LNCAP (cell line): ENCODE measurements around the gene SLX4IP.

ENCODE experiments used
- CTCF ChIP-seq: fragments of 450-650 bp; IDR thresholded peaks from 2 replicates; pipeline ENCODE4 v1.5.1; 2017; ENCODE audit warnings: mild to moderate bottlenecking

The SLX4IP gene

DNA sequence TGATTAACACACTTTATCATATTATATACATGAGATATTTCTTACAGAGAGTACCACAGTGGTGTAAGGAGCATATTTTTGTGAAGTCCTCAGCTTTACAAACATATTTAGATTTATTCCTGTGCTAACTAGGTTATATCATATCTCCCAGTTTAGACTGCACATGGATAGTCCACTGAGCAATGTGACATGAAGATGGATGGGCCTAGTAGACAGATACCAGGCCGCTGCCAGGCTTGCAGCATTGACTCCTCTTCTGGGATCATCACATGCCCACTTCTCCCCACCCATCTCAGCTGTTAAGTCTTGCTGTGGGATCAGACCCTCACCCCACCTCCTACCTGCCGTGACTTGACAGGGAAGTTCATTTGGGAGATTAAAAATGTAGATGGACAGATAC lies 95.8 kb downstream of the SLX4IP start:
- TF ChIP-seq CTCF, result no peak

- TF ChIP-seq CTCF, result no peak
These were observed 96.7 kb downstream of the SLX4IP start for GRCh38 chr20:10531848-10532247.

DNA sequence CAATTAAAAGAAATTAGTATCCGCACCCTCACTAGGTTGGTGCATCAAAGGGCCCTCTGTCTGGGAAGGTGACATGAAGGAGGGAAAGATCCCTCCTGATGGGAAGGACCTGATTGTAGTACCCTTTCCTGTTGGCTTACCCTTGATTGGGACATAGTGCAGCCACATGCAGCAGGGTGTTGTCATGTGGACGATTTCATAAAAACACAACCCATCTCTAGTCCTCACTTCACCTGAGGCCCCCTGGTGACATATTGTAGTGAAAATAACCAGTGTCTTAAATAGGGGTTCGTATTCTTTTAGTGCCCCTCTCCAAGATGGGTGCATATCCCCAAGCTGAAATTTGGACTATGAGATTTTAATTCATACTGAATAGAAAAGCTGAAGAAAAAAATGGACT lies 97.3 kb downstream of the SLX4IP start:
- no peak for TF ChIP-seq CTCF

GRCh38 chr20:10536531-10536930 lies 101.4 kb downstream of the SLX4IP start:
- peak; percentile 74 for TF ChIP-seq CTCF

- TF ChIP-seq CTCF, result no peak
These were observed 102.9 kb downstream of the SLX4IP start for GRCh38 chr20:10537850-10538480.

GRCh38 chr20:10538768-10539167 lies 103.7 kb downstream of the SLX4IP start:
- no peak for TF ChIP-seq CTCF

DNA sequence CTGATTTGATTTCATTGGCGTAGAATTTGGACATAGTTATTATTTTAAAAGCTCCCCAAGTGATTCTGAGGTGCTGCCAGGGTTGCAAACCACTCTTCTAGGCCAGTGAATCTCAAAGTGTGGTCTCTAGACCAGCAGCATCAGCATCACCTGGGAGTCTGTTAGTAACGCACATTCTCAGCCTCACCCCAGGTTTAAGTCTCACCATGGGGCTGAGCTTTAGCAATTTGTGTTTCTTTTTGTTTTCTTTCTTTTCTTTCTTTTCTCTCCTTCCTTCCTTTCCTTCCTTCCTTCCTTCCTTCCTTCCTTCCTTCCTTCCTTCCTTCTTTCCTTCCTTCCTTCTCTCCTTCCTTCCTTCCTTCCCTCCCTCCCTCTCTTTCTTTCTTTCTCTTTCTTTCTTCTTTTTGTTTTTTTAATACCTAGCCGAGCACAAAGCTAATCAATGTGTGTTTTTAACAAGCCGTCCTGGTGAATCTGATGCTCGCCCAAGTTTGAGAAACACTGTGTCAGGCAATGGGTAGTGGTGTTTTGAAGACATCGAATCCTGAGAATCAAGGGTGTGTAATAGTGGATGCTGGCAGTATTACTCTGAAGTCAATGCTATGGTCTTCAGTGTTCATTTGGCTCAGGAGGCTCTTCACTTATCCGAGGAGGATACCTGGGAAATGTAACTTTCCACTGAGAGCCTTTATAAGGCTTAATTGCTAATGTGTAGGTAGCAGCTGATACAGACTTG lies 104.9 kb downstream of the SLX4IP start:
- TF ChIP-seq CTCF, result no peak
